A673 (cell line): ENCODE data around the gene DAB1. TPM values are rescaled to one million over a fixed set of nuclear protein-coding genes. Genes with fewer than 3 reads are reported as not detected.
A peak's percentile ranks its signal among the peaks of the same experiment; 100 is the strongest.

Experiments used
- BruUV-seq: library from RNA; stranded (reverse); fragments of 400-500 nt; replicated peaks from 2 replicates; lab custom pipeline; 2021; lab: Mats Ljungman, UMichigan
- CTCF ChIA-PET: fragments of 300-600 bp; sonication (Branson Sonifier 250); formaldehyde crosslinking; loops from one replicate; lab custom pipeline; 2022; ENCODE audit warnings: antibody characterized with exemption; lab: Charles Lee
- POLR2A ChIA-PET: fragments of 300-600 bp; sonication (Branson Sonifier 250); formaldehyde crosslinking; loops from one replicate; lab custom pipeline; 2022; ENCODE audit warnings: antibody characterized with exemption; ENCODE audit not compliant: low non-redundant PET; lab: Charles Lee
- DNase-seq: peaks from one replicate; pipeline ENCODE4 v3.0.0-alpha.2; 2015; ENCODE audit warnings: low spot score
- H3K27ac ChIP-seq: fragments of 200-600 bp; sonication (generic); 2 replicates; pipeline ENCODE4 v1.5.1; 2016; ENCODE audit warnings: mixed run types, low read depth, mild to moderate bottlenecking, mixed read lengths, antibody characterized with exemption, low read length; ENCODE audit not compliant: poor library complexity, severe bottlenecking
- H3K27me3 ChIP-seq: fragments of 200-600 bp; sonication (generic); replicated peaks from 2 replicates; pipeline ENCODE4 v1.6.1; 2017; ENCODE audit warnings: mixed run types, low read depth, mild to moderate bottlenecking, mixed read lengths, antibody characterized with exemption, low read length; ENCODE audit not compliant: insufficient read depth, poor library complexity
- H3K36me3 ChIP-seq: fragments of 200-600 bp; sonication (generic); 2 replicates; pipeline ENCODE4 v1.6.1; 2016; ENCODE audit warnings: mixed run types, mild to moderate bottlenecking, mixed read lengths, antibody characterized with exemption, low read length; ENCODE audit not compliant: insufficient read depth, poor library complexity, severe bottlenecking
- H3K4me1 ChIP-seq: fragments of 200-600 bp; sonication (generic); 2 replicates; pipeline ENCODE4 v1.6.1; 2017; ENCODE audit warnings: mixed run types, mild to moderate bottlenecking, mixed read lengths, antibody characterized with exemption, low read length; ENCODE audit not compliant: insufficient read depth, poor library complexity, severe bottlenecking
- H3K4me3 ChIP-seq: fragments of 200-600 bp; sonication (generic); 2 replicates; pipeline ENCODE4 v1.5.1; 2016; ENCODE audit warnings: low read depth, mixed run types, mild to moderate bottlenecking, mixed read lengths, low read length; ENCODE audit not compliant: poor library complexity, severe bottlenecking
- H3K9me3 ChIP-seq: fragments of 200-600 bp; sonication (generic); 2 replicates; pipeline ENCODE4 v1.6.1; 2016; ENCODE audit warnings: mixed run types, low read depth, mild to moderate bottlenecking, mixed read lengths, antibody characterized with exemption, low read length; ENCODE audit not compliant: poor library complexity, severe bottlenecking
- EZH2 ChIP-seq: fragments of 200-600 bp; sonication (generic); IDR thresholded peaks from 2 replicates; pipeline ENCODE4 v1.6.1; 2017; ENCODE audit warnings: borderline replicate concordance, low read depth, mild to moderate bottlenecking, mixed read lengths, antibody characterized with exemption, low read length; ENCODE audit not compliant: poor library complexity, severe bottlenecking
- intact Hi-C: fragments of 100-400 bp; cut with micrococcal nuclease; formaldehyde crosslinking; loops from one replicate; pipeline ENCODE4 v1.10.0; 2022; ENCODE audit not compliant: unreplicated experiment
- total RNA-seq: library from RNA; stranded (reverse); gene quantifications from 2 replicates; pipeline ENCODE4 v1.2.3, GENCODE V29; 2021
- TF ChIP-seq, protein P1 (sequence below): fragments of 300-800, 200-600 bp; sonication (generic); conservative IDR thresholded peaks from 2 replicates; pipeline ENCODE4 v1.5.1; 2017; ENCODE audit warnings: low read depth, mild to moderate bottlenecking, antibody characterized with exemption, low read length, moderate library complexity, mixed read lengths

DAB1 gene
- total RNA-seq, 1 experiment from 2014 or later: 112 TPM

DNA sequence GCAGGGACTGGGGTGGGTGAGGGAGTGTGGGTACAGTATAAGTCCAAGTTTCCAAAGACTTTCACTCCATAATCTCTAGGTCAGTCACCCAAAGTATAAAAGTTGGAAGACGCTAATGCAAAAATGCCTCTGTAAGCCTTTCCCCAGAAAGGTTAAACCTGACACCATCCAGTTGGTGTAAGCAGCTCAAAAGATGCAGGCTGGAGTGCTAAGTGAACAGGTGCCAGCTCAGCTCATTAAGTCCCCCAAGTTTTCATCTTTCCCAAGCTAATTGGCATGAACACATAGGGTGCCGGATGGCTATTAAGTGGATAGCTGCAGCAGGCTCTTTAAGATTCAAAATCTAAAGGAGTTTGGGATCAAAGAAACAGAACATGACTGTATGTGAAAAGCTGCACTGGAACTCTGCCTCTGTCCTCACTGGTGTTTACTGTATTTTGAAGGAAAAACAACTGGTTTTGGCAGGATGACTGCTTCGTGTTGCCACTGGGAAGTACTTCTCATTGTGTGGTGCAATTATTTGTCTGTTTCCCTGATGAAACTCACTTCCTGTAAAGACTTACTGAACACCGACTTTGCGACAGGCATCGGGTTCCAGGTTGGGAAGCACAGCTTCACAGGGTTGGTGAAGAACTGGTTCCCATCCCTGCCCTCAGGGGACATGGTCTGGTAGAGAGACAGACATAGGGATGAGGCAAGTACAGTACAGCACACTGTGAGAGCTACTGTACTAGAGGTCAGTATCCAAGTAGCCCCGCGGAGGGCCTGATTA, 152.7 kb downstream of the DAB1 start:
- CTCF ChIA-PET: no interaction called here
- peak overlapping the region; percentile 15 for H3K27ac ChIP-seq

DNA sequence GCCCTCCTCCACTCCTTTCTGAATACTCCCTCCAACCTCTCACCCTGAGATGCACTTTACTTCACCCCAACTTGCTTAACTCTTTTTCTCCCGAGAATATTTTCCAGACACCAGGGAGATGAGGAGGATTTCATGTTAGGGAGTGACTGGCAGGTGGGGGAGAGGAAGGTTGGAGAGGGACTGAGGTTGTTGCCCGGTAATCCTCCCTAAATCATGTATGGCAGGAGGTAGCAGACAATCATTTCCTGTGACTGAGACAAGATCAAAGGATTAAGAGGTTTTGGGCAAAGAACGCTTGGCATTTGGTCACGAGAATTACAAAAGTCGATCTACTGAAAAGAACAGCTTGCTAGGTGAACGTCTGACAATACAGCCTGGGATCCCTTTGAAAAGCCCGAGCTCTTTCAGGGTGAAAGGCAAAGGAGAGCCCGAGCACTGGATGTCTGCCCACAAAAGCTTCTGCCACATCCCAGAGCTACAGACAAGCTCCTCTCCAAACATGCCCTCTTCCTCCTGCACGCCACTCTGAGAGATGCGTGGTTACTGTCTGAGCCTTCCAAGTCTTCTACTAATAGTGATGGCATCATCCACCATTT, 154.1 kb downstream of the DAB1 start:
- ChIA-PET POLR2A (no interaction called here), CTCF (no interaction called here)
- peak; percentile 62 for DNase-seq

More for the DNA sequence above, 152.7 kb downstream of the DAB1 start:
- peaks cover 4% of the 10 kb centered on the region for H3K36me3 ChIP-seq
- H3K9me3 ChIP-seq: no peaks in the 10 kb centered on the region
- intact Hi-C loops: no loop called here
- peaks cover 79% of the 10 kb centered on the region for H3K4me1 ChIP-seq
- POLR2A ChIA-PET: no interaction called here
- no peak overlapping the region for H3K4me3 ChIP-seq
- peak; percentile 42 for DNase-seq
- BruUV-seq: no TSS peak
- TF ChIP-seq, protein P1, sequence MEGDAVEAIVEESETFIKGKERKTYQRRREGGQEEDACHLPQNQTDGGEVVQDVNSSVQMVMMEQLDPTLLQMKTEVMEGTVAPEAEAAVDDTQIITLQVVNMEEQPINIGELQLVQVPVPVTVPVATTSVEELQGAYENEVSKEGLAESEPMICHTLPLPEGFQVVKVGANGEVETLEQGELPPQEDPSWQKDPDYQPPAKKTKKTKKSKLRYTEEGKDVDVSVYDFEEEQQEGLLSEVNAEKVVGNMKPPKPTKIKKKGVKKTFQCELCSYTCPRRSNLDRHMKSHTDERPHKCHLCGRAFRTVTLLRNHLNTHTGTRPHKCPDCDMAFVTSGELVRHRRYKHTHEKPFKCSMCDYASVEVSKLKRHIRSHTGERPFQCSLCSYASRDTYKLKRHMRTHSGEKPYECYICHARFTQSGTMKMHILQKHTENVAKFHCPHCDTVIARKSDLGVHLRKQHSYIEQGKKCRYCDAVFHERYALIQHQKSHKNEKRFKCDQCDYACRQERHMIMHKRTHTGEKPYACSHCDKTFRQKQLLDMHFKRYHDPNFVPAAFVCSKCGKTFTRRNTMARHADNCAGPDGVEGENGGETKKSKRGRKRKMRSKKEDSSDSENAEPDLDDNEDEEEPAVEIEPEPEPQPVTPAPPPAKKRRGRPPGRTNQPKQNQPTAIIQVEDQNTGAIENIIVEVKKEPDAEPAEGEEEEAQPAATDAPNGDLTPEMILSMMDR: no peak
- no peak for TF ChIP-seq EZH2
- H3K27me3 ChIP-seq: no peaks in the 10 kb centered on the region

DNA sequence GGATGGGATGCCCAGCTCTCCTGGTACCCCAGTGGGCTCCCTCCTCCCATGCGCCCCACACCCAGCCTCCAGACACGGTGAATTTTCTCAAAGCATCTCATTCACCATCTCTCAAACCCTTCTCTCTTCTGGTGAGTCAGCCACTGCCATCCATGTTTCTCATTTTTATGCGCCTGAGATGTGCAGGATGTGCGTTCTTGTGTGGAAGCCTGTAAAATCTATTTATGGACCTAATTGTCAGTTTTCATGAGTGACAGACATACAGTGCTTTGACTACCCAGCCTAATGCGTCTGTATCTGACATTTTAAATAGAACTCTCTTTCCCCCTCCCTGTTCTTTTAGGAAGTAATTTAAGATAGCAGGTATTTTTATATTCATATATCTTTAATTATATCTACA, 158.8 kb downstream of the DAB1 start:
- no peak overlapping the region for H3K4me3 ChIP-seq
- ChIA-PET CTCF (no interaction called here), POLR2A (no interaction called here)
- H3K4me1 ChIP-seq: peaks cover 37% of the 10 kb centered on the region
- no peaks in the 10 kb centered on the region for H3K27me3 ChIP-seq
- peaks cover 4% of the 10 kb centered on the region for H3K36me3 ChIP-seq
- no peak for TF ChIP-seq EZH2
- TF ChIP-seq, protein P1: no peak
- no peak overlapping the region for H3K27ac ChIP-seq
- DNase-seq: no peak
- no peaks in the 10 kb centered on the region for H3K9me3 ChIP-seq
- no TSS peak for BruUV-seq
- intact Hi-C loops: no loop called here

More for the DNA sequence above, 154.1 kb downstream of the DAB1 start:
- no TSS peak for BruUV-seq
- Histone ChIP-seq H3K27ac (no peak overlapping the region), H3K27me3 (no peaks in the 10 kb centered on the region), H3K9me3 (no peaks in the 10 kb centered on the region), H3K4me1 (peaks cover 78% of the 10 kb centered on the region), H3K4me3 (no peak overlapping the region), H3K36me3 (peaks cover 4% of the 10 kb centered on the region)
- TF ChIP-seq, protein P1: no peak
- TF ChIP-seq EZH2: no peak
- intact Hi-C loops: no loop called here
